Liver (tissue), 2 donors: ENCODE measurements around the gene ATP11B.

Experiments used
- JUND ChIP-seq, 2 donors: IDR thresholded peaks; 2 replicates each; pipeline ENCODE4 v1.6.1; 2016; ENCODE audit warnings: antibody characterized with exemption in 2 of 2
- RAD21 ChIP-seq, 2 donors: IDR thresholded peaks; 2 replicates each; pipeline ENCODE4 v1.6.1; 2016; ENCODE audit warnings: antibody characterized with exemption in 2 of 2, mild to moderate bottlenecking in 2 of 2
- TAF1 ChIP-seq: conservative IDR thresholded peaks from 2 replicates; pipeline ENCODE4 v1.6.1; 2016; ENCODE audit warnings: antibody characterized with exemption, mild to moderate bottlenecking
- TF ChIP-seq, protein P1 (sequence below): IDR thresholded peaks from 2 replicates; pipeline ENCODE4 v1.6.1; 2016; ENCODE audit warnings: antibody characterized with exemption
- donor health status: healthy.

DNA sequence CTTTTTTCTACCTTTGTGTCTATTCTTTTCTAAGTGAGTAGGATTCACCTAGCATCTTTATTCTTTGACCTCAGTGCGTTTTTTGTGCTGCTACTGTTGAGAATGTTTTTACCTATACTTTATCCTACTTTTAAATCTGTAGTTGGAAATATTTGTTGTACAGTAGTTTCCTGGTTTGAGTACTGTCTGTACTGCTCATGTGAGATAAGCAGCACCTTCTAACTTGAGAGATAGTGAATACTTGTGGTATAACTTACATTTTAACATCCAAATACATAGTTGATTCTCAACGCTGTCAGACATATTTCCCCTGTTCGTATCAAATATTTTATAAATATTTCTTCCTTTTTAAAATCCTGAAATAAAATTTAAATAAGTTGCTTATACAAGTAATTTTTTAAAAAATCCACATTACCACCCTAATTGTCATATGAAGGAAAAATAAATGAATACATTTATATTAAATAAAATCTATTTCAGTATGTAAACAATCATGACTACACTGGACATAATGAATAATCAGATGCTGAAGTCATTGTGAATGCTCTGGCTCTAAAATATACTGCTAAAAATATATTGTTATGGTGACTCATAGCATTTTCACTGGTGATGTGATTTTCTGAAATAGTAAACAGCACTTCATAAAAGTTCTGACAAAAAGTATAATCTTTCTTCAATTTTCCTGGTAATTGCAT, 17.4 kb downstream of the ATP11B start:
- TF ChIP-seq TAF1: no peak
- no peak for TF ChIP-seq JUND (IDR thresholded peaks at IDR 0.05)
- TF ChIP-seq RAD21 (IDR thresholded peaks at IDR 0.05): no peak
- TF ChIP-seq, protein P1, sequence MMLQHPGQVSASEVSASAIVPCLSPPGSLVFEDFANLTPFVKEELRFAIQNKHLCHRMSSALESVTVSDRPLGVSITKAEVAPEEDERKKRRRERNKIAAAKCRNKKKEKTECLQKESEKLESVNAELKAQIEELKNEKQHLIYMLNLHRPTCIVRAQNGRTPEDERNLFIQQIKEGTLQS: no peak
